GM23248 (cell line): ENCODE data around the gene SLC29A3.

ENCODE experiments used
- EZH2 ChIP-seq: fragments of 200-600 bp; sonication (generic); IDR thresholded peaks from 2 replicates; pipeline ENCODE4 v1.6.1; 2018; ENCODE audit warnings: antibody characterized with exemption, mild to moderate bottlenecking; ENCODE audit not compliant: insufficient read depth, poor library complexity, severe bottlenecking
- EZH2phosphoT487 ChIP-seq: fragments of 200-600 bp; sonication (generic); IDR thresholded peaks from 2 replicates; pipeline ENCODE4 v1.6.1; 2018; ENCODE audit warnings: antibody characterized with exemption, moderate library complexity, mild to moderate bottlenecking, low read depth; ENCODE audit not compliant: insufficient read depth

- TF ChIP-seq EZH2 = no peak
- no peak for TF ChIP-seq EZH2phosphoT487
These were observed 36.8 kb downstream of the SLC29A3 start for GRCh38 chr10:71355886-71356285.
